NCI-H1694 (cell line): ENCODE measurements around the gene MYO19.
"Not testable (repeated sequence)": the region's sequence is repeated elsewhere in the genome, so short reads cannot be mapped to it uniquely, and the experiment has no call there.

Experiments
- DNase-seq: peaks from one replicate; lab custom pipeline; 2025; lab: John Stamatoyannopoulos, UW

The MYO19 gene

GRCh38 chr17:36533935-36534839, 481 bp downstream of the MYO19 start:
- peak; percentile 65 for DNase-seq

- DNase-seq = no peak
These were observed 2.2 kb downstream of the MYO19 start for GRCh38 chr17:36532435-36532975.

GRCh38 chr17:36529121-36529520, 5.5 kb downstream of the MYO19 start:
- no peak for DNase-seq

- no peak for DNase-seq
These were observed 6.9 kb downstream of the MYO19 start for GRCh38 chr17:36527621-36528250.

- DNase-seq = no peak
These were observed 8.8 kb downstream of the MYO19 start for GRCh38 chr17:36525888-36526287.

GRCh38 chr17:36525113-36525512, 9.6 kb downstream of the MYO19 start:
- DNase-seq = no peak

- no peak for DNase-seq
These were observed 10.2 kb downstream of the MYO19 start for GRCh38 chr17:36524428-36524876.

- DNase-seq = peak; percentile 43
These were observed 11.6 kb downstream of the MYO19 start for GRCh38 chr17:36523113-36523512.

- DNase-seq = no peak
These were observed 18.8 kb downstream of the MYO19 start for GRCh38 chr17:36515837-36516236.

GRCh38 chr17:36514856-36515255, 19.8 kb downstream of the MYO19 start:
- no peak for DNase-seq

- DNase-seq = no peak
These were observed 22.0 kb downstream of the MYO19 start for GRCh38 chr17:36512641-36513040.

- no peak for DNase-seq
These were observed 23.5 kb downstream of the MYO19 start for GRCh38 chr17:36511216-36511615.

GRCh38 chr17:36510636-36511035, 24.0 kb downstream of the MYO19 start:
- no peak for DNase-seq

GRCh38 chr17:36509272-36509985, 25.2 kb downstream of the MYO19 start:
- no peak for DNase-seq

GRCh38 chr17:36508439-36508838, 26.2 kb downstream of the MYO19 start:
- not testable (repeated sequence) for DNase-seq

- no peak for DNase-seq
These were observed 27.4 kb downstream of the MYO19 start for GRCh38 chr17:36507266-36507665.

- no peak for DNase-seq
These were observed 27.8 kb downstream of the MYO19 start for GRCh38 chr17:36506831-36507230.

GRCh38 chr17:36506249-36506826, 28.3 kb downstream of the MYO19 start:
- DNase-seq = no peak

GRCh38 chr17:36505171-36505570, 29.5 kb downstream of the MYO19 start:
- DNase-seq = no peak

GRCh38 chr17:36504156-36504545, 30.5 kb downstream of the MYO19 start:
- no peak for DNase-seq

- DNase-seq = no peak
These were observed 31.1 kb downstream of the MYO19 start for GRCh38 chr17:36503456-36504155.
